Hematopoietic multipotent progenitor cell treated with erythropoietin and hydrocortisone succinate and interleukin-3 and kit ligand, for 15 days (in vitro differentiated cells): ENCODE results near the gene RERG.

Source experiments
- DNase-seq: peaks from one replicate; pipeline ENCODE4 v3.0.0-alpha.2; 2015; ENCODE audit warnings: low spot score

RERG gene

DNA sequence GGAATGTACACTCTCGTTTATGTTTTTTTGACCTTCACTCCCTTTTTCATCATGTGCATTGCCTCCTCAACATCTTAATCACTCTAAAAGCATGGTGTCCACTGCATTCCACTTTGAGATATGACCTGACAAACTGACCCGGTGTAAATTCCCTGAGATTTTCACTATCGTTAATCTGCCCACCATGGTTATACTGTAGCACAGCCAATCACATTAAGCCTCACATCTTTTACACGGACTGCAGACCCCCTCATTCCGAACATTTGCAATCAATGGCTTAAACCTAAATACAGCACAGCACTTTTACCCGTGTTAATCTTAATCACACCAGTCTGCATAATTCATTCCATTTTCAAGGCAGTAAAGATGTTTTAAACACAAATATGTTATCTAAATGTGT, 2.4 kb downstream of the RERG start:
- DNase-seq: no peak

DNA sequence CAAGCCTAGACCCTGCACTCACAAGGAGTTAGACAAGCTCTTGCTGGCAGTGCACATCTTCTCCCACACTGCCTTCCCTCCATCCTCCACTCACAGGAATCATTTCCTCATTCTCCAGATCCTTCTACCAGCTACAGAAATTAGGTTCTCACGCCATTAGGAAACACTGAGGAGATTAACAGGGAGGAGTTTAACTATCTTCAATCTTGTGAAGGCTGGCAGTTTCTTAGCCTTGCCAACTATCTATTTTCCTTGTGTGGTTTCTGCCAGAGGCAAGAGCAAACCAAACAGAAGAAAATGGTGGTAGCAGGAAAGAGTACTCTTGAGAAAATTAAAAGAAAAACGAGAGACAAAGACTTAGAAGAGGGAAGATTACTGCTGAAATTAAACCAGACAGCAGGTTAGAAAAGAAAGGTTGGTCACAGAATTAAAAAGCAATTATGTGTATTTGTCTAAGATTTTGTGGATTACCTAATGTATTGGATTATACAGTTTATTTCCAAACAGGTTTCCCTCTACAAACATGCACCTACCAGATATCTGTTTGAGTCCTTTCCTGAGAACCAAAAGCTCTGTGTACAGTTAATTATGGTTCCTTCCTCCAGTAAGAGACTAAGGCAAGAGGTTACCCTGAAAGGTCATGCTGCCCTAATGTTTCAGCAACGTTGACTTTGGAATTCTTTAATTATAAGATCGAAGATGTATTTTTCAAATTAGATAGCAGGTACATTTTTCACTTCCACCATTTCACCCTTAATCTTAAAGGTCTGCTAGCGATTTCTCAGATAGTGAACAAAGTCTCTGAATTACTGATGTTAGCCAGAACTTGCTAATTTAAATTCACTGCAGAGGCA, 5.0 kb downstream of the RERG start:
- no peak for DNase-seq

DNA sequence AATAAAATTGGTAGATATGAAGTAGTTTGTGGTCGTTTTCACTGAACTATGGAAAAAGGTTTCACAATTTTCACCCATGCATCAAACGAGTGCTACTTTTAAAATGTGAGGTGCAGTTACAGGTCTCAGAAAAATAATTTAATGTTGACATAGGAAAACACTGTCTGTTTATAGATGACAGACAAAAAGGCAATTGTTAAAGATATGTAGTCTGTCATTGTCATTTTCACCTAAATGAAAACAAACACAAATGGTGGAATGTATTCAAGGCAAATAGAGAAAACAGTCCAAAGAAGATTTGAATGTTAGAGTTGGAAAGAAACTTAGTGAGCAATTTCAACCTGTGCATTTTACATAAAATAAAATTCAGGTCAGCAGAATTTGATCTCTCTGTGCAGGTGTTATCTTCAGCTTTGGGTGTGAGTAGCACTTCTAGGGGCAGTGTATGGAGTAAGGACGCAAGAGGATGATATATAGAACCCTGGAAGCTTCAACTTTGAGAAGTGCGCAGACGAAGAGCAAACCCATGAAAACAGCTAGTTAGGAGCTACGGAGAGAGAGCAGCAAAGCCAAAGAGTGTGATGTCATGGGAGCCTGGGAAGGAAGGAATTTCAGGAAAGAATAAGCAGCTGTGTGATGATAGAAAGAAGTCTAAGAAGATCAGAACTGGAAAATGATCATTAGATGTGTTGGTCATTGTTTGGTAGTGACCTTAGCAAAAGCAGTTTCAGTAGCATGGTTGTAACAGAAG, 6.2 kb downstream of the RERG start:
- no peak for DNase-seq

DNA sequence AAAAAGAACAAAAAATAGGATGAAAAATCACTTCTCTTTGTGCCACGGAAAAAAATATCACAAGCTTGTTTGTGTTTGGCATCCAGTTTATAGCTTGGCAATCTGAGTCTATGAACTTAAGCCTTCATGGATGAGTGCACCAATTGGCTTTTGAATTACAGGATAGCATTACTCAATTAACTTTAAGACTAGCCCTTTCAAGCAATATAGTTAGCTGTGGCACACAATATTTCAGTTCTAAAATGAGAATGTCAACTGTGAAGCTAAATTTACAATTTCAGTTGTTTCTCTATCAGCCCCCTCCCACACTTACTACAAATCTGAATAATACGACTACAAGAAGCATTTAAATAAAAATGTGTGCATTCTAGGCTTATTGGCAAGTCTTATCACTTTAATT, 8.3 kb downstream of the RERG start:
- no peak for DNase-seq

DNA sequence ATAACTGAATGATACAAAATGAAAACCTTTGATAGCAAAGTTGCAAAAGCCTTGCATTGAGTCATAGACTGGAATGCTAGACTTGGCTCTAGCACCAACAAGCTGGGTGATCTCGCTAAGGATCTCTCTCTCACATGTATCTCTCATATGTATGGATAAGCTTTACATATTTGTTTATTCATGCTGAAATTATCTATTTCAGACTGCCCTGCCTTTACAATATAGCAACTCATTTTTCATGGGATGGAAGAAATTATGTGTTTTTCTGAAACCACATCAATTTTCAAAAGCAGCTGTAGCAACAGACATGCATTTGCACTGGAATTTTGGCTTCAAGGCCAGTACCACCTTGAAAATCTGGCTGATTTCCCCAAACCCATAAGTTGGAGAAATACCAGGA, 11.4 kb downstream of the RERG start:
- DNase-seq: no peak

DNA sequence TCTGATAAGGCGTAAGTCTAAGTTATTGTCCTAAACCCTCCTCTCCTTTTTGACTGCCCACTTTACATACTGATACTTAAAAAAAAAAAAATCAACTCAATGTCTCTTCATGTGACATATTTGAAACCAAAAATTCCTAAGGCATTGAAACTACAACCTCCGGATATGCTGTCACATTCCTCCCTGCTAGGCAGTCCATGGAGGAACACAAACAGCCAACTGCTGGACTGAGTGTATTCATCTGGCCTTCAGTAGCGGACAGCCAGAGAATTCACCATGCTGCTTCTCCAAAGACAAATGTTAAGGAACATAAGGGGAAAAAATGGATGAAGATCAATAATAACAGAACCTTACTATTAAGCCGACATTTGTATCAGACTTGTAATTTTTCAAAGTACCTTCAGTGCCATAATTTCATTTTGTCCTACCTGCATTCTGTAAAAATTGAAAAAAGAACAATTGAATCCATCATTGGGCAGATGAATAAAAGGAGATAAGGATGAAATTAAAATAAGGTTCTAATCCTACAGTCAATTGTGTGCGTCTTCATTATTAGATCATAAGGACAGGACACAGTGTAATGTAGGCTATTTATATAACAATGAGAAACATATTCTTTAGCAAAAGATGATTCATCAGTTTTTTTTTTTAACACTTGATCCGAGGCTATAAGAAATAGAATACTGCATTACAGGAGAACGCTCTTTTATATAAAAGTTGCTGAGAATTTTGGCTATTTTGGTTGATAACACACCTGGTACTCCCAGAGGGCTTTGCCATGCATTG, 12.2 kb downstream of the RERG start:
- no peak for DNase-seq

DNA sequence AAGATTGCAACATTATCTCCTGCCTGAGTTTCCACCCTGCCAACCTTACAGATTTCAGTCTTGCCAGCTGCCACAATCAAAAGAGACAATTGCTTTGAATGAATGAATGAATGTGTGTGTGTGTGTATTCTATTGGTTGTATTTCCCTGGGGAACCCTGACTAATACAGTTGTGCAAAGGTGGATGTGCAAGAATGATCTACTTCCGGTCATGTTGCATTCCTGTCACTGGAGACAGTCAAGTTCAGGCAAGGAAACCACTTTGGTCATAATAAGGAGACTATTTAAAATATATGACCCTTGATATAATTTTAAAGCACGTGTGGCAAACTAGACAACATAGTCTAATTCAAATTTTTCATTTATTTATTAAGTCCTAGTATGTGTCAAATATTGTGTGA, 13.1 kb downstream of the RERG start:
- no peak for DNase-seq

DNA sequence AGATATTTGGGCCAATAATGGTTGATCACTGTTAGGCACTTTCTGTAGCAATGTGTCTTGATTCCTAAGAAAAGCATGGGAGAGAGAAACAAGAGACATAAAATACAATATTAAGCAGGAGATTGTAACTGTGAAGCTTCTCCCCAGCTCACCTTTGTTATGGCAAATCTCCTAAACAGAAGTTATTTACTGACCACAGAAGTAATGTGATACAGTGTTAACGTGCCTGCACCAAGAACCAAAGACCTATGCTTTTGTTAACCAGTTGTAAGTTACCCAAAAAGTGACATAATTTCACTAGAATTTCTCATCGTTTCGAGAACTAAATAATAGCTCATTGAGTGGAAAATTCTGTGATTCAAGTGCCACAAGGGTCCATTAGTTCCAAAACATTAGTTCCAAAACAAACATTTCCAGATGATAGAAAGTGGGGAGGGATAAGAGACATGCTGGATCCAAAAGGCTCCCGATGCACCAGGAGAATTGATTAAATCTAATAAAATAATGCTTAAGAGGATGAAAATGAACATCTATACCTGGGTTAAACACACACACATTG, 14.3 kb downstream of the RERG start:
- no peak for DNase-seq

DNA sequence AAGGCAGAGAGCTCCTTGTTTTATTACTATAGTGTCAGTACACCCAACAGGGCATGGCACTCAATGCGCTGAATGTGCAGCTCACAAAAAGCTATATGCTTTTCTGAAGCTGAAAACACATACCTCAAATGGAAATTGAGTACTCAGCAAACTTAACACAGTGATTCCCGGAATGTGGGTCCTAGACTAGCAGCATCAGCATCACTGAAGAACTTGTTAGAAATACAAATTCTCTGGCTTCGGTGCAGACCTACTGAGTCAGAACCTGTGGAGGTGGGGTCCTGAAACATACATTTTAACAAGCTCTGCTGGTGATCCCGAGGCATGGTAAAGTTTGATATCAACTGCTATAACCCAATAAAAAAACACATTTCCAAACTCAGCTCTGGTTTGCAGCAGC, 14.9 kb downstream of the RERG start:
- DNase-seq: no peak

DNA sequence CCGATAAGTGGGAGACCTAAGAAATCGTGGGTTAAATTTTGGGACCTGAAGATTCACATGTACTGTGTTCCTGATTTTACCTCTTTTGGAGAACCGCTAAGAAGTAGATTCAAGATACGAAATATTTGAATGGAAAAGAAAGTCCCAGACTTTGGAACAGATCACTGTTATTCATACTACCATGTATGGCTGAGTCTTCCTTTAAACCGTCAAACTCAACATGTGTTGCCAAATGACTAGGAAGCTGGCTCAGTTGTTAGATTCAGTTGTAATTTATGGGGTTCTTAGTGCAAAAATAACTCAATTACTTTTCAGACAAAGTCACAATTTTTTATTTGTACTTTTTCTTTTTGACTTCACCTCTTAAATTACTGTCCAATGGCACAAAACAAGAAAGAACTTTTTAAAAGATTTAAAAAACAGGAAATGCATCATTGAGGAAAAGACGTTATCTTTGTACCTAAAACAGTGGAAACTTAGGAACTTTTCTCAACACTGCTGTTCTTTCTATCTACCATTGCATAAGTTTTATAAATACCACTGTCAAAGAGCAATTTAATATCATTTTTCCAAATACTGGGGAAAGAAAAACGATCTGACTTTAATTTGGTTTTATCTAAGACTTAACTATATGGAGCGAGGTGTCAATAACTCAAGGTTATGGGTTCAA, 15.7 kb downstream of the RERG start:
- DNase-seq: no peak

DNA sequence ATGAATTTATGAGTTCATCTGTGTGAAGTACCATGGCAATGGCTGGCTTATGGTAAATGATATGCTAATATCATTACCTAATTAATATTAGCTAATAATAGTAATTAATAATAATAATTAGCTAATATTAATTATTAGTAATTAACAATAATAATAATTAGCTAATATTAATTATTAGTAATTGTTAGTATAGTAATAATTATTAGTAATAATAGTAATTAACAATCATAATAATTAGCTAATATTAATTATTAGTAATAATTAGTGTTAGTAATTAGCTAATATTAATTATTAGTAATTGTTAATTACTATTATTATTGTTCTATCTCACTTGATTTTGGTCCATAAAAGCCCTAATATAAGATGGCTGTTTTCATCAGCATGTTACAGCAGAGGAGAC, 19.8 kb downstream of the RERG start:
- DNase-seq: no peak

DNA sequence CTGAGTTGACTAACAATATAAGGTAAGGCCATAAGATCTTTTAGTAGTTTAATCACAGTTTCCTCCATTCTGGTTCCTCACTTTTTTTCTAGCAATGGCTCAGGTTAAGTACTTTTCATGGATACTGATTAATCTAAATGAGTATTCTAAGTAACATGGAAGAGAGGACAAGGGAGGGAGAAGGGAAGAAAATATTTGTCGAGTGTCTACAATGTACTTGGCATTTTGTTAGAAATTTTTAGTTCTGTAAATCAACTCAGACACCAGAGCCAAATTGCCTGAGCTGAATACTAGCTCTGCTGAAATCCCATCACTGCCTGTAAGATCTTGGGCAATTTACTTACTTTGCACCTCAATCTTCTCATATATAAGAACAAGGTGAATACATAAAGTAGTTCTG, 20.2 kb downstream of the RERG start:
- no peak for DNase-seq

DNA sequence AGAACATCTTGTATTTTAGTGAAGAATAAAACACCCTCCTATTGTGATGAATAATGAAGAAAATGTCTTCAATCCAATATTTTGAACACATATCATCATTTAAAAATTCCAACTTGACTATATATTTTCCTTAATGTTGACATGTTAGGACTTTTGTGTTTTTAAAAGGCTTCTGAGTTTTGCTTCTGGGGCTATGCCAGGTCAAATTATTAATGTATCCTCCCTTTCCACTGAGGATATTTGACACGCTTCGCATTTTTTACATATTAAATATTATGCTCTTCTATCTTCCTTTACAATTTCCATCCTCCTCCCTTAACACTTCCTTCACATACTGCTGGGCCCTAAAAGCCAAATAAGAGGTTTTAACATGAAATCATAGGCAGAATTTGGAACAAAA, 20.6 kb downstream of the RERG start:
- DNase-seq: no peak

DNA sequence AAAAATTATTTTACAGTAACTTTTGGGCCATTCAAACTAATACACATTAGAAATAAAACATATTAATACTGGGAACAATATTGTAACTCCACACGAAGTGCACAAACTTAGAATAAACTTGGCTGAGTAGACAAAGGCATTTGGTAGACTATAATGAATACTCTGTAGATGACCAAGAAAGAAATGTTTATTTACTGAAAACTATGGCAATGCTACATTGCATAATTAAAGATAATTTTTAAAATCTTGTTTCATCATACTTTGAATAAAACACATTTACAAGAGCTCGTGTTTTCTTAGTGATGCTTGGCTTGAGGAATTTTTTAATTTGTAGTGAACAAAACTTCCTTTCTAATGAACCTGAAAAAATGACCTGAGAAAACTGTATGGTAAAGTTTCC, 21.3 kb downstream of the RERG start:
- DNase-seq: no peak

DNA sequence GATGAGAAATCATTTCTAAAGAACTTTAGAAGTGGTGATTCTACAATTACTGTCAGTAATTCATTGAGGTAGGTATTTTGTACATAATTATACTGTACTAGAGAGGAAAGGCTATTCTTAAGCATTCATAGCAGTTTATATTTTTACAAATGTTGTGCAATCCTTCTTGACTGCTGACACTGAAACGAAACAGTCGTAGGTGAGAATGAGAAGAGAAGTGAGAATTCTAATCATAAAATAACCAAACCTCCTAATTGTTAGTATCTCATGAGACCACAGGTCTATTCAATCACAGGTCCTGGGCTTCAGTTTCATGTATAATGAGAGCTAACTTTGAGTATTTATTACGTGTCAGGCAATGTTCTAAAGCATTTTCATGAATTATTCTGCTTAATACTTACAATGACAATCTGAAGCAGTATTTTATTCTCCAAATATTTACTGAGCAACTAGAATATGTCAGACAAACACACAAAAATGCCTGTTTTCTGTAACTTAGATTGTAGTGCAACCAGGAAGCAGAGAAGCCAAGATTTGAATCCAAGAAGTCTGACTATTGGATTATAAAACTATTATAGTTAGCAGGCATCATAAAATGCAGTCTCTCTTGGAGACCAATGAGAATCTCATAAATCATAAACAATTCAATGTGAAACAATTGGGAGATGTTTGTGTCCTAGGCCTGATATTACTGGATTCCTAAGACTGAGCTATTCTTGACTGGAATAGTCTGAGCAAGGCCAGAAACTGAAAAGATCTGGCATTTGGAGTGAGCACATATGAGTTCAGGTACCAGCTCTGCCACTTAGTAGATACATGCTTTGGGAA, 24.3 kb downstream of the RERG start:
- DNase-seq: no peak

DNA sequence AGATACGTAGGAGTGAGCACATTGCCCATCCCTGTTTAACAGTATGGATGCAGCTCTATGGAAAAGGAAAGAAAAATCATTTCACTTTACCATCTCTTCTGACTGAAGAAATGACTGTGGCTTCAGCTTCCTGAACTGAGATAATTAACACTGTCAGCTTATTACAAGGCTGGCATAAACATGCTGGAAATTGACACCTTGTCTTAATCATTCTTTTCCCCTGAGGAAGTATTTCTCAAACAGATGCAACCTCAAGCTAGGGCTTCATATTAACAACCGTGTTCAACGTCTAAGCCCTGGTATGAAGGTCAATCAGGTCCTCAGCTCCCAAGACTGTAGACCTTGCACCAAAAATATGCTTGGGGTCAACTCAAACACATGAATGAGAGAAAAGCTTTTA, 25.0 kb downstream of the RERG start:
- DNase-seq: no peak

DNA sequence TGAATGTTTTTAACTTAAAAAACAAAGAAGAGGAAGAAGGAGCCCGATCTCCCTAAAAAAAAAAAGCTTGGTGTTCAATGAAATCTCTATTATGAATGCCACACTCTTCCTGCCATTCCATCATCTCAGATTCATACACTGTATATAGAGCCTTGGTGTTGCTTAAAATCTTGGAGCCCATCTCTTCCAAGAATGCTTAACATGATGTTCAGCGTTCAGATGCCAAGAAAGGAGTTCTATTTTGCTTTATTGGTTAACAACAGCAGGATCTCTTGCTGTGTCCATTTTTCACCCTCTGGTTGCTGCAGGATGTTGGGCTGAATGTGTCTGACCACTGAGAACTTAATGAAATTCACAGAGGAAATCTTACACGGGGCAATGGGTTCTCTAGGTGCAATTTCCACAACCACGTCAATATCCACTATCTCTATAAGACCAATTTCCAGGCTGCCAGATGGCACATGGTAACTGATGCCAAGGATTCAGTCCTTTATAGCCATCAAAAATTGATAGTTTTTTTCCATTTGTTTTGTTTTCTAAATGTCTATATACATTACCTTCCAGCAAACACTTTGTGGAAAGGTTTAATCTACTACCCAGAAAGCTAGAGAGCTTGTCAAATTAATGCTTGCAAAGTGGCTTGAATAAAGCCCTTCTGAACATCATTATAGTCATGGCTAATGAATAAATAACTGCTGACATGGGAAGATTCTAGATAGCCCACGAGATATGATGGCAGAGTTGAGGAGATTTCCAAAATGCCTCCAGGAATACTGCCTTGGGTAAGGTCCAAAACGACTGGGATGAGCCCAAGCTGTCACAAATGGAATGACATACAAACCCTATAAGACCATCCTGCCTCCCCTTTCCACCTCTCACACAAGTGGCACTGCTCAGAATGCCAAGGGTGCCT, 26.5 kb downstream of the RERG start:
- no peak for DNase-seq

DNA sequence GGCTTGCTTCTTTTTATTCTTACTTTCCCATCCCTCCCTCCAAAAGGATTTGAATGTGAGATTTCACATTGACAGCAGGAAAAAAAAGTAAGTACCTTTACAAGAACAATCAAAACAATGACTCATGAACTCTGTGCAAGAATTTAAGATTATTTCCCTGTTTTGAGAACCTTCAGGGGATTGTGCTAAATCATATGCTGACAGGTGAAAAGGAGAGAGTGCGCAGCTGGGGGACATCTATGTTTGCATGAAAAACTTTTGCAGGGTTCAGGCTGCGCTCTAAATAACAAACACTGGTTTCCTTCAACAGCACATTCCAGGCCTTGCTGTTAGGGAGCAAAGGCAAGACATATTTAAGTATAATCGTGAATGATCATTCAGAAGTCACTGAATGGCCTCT, 27.3 kb downstream of the RERG start:
- DNase-seq: no peak

DNA sequence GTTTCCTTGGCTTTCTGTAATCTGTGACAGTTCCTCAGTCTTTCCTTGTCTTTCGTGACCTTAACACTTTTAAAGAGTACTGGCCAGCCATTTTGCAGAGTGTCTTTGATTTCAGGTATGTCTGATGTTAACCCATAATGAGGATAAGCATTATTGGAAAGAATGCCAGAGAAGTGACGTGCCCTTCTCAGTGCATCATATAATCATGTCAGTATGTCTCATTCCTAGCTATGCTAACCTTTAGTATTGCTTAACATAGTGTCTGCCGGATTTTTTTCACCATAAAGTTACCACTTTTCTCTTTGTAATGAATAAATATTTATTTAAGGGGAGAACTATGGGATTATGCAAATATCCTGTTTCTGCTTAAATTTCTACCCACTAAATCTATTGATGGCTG, 28.5 kb downstream of the RERG start:
- DNase-seq: no peak

DNA sequence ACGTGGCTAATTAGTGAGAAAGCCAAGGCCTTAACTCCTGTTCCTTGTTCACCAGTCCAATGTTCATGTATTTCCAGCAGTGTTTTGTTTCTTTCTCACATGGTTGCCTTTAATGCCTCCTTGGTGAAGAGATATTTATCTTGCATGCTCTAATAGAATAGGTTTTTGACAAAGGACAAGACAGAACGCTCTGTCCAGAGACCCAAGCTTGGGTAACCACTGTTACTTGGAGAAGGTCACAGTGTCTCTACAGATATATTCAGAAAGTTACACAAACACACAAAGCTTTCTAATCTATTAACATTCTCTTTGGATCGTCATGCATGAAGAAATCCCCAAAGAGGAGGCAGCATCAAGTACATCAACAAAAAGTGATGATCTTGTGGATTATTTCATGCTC, 33.1 kb downstream of the RERG start:
- DNase-seq: no peak
